Upper lobe of left lung (tissue), 4 donors: ENCODE results near the gene HCAR1.

Experiments used
- EP300 ChIP-seq, 4 donors: sonication (generic); formaldehyde crosslinking; IDR thresholded peaks; one replicate each; pipeline ENCODE4 v1.5.1; 2017; ENCODE audit warnings: antibody characterized with exemption in 4 of 4, control low read depth in 2 of 4
- POLR2A ChIP-seq, 4 donors: fragments of 450-650 bp; IDR thresholded peaks; one replicate each; pipeline ENCODE4 v1.5.1; 2016 to 2017; ENCODE audit warnings: antibody characterized with exemption in 4 of 4, mild to moderate bottlenecking in 2 of 4
- POLR2AphosphoS5 ChIP-seq, 2 donors: sonication (generic); formaldehyde crosslinking; IDR thresholded peaks; one replicate each; pipeline ENCODE4 v1.5.1; 2017; ENCODE audit warnings: antibody characterized with exemption in 2 of 2
- TF ChIP-seq, protein P1 (sequence below), 6 experiments: fragments of 450-650 bp in 4 of 6; fragments of 200-600 bp in 2 of 6; sonication (generic) in 2 of 6; IDR thresholded peaks; one replicate each; pipeline ENCODE4 v1.5.1; 2016 to 2019; ENCODE audit warnings: antibody characterized with exemption in 6 of 6

DNA sequence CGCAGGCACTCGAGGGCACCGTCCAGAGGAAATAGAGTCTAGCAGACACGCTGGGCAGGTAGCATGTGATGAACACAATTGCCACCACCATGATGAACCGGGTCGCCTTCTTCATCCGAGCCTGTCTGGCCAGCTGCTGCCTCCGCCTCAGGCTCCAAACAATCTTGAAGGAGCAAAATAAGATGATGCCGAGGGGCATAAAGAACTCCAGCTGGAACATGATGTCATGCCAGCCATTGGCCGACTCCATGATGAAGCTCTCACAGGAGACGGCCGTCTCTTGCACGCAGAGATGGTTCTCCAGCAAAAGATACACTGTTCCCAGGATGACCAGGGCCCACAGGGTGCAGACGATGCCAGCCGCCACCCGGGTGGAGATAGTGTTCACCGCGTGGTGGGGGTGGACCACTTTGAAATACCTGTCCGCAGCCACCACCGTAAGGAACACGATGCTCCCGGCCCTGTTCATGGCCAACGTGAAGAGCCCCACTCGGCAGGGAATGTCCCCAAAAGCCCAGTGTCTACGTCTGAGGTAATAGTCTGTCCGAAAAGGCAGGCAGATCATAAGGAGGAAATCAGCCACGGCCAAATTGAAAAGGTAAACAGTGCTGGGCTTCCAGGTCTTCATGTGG is 945 bp downstream of the HCAR1 start:
- TF ChIP-seq, protein P1, sequence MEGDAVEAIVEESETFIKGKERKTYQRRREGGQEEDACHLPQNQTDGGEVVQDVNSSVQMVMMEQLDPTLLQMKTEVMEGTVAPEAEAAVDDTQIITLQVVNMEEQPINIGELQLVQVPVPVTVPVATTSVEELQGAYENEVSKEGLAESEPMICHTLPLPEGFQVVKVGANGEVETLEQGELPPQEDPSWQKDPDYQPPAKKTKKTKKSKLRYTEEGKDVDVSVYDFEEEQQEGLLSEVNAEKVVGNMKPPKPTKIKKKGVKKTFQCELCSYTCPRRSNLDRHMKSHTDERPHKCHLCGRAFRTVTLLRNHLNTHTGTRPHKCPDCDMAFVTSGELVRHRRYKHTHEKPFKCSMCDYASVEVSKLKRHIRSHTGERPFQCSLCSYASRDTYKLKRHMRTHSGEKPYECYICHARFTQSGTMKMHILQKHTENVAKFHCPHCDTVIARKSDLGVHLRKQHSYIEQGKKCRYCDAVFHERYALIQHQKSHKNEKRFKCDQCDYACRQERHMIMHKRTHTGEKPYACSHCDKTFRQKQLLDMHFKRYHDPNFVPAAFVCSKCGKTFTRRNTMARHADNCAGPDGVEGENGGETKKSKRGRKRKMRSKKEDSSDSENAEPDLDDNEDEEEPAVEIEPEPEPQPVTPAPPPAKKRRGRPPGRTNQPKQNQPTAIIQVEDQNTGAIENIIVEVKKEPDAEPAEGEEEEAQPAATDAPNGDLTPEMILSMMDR (IDR thresholded peaks at IDR 0.05), result no peak
- TF ChIP-seq POLR2A (IDR thresholded peaks at IDR 0.05) (no peak), EP300 (IDR thresholded peaks at IDR 0.05) (no peak), POLR2AphosphoS5 (IDR thresholded peaks at IDR 0.05) (no peak)
